OCI-LY7 (cell line): Measurements from ENCODE around the gene PPAT. TPM values are rescaled to one million over a fixed set of nuclear protein-coding genes. Genes with fewer than 3 reads are reported as not detected.

Experiments
- Bru-seq: library from RNA; stranded (reverse); fragments of 400-500 nt; gene quantifications from one replicate; lab custom pipeline; 2021; lab: Mats Ljungman, UMichigan
- BruChase-seq, 2 experiments: library from RNA; stranded (reverse); fragments of 400-500 nt; gene quantifications; one replicate each; lab custom pipeline; 2021; lab: Mats Ljungman, UMichigan
- BruUV-seq: library from RNA; stranded (reverse); fragments of 400-500 nt; replicated peaks from 2 replicates; lab custom pipeline; 2021; lab: Mats Ljungman, UMichigan
- CTCF ChIA-PET: fragments of 300-600 bp; sonication (Branson Sonifier 250); formaldehyde crosslinking; loops from one replicate; lab custom pipeline; 2022; ENCODE audit warnings: antibody characterized with exemption; ENCODE audit not compliant: unreplicated experiment; lab: Charles Lee
- POLR2A ChIA-PET: fragments of 300-600 bp; sonication (Branson Sonifier 250); formaldehyde crosslinking; loops from one replicate; lab custom pipeline; 2022; ENCODE audit warnings: antibody characterized with exemption; lab: Charles Lee
- DNase-seq: peaks from one replicate; pipeline ENCODE4 v3.0.0-alpha.2; 2015; ENCODE audit warnings: low spot score
- H2AFZ ChIP-seq: fragments of 200-600 bp; sonication (generic), shearing (Covaris generic); 2 replicates; pipeline ENCODE4 v1.6.1; 2014; ENCODE audit warnings: mild to moderate bottlenecking, antibody characterized with exemption, low read length, moderate library complexity
- H3K27ac ChIP-seq: fragments of 200-600 bp; sonication (generic); 2 replicates; pipeline ENCODE4 v1.5.1; 2014; ENCODE audit warnings: mixed run types, low read depth, mild to moderate bottlenecking, moderate library complexity, low read length, inconsistent platforms; ENCODE audit not compliant: poor library complexity, severe bottlenecking
- H3K36me3 ChIP-seq: fragments of 200-600 bp; sonication (generic); 2 replicates; pipeline ENCODE4 v1.6.1; 2014; ENCODE audit warnings: mild to moderate bottlenecking, antibody characterized with exemption, low read length, moderate library complexity, mixed read lengths; ENCODE audit not compliant: insufficient read depth
- H3K4me1 ChIP-seq: fragments of 200-600 bp; sonication (generic); 2 replicates; pipeline ENCODE4 v1.5.1; 2014; ENCODE audit warnings: mild to moderate bottlenecking, low read length; ENCODE audit not compliant: insufficient read depth, poor library complexity, severe bottlenecking
- H3K4me2 ChIP-seq: fragments of 200-600 bp; sonication (generic); 2 replicates; pipeline ENCODE4 v1.6.1; 2014; ENCODE audit warnings: mild to moderate bottlenecking, low read length
- H3K4me3 ChIP-seq: fragments of 200-600 bp; sonication (generic); 2 replicates; pipeline ENCODE4 v1.5.1; 2014; ENCODE audit warnings: mild to moderate bottlenecking, low read depth, low read length; ENCODE audit not compliant: poor library complexity, severe bottlenecking
- H3K79me2 ChIP-seq: fragments of 200-600 bp; sonication (generic); 2 replicates; pipeline ENCODE4 v1.6.1; 2016; ENCODE audit warnings: low read depth, mild to moderate bottlenecking, low read length, moderate library complexity, mixed read lengths; ENCODE audit not compliant: insufficient read depth
- H3K9me2 ChIP-seq: fragments of 200-600 bp; sonication (generic); 2 replicates; pipeline ENCODE4 v1.6.1; 2016; ENCODE audit warnings: mild to moderate bottlenecking, low read length, mixed read lengths; ENCODE audit not compliant: insufficient read depth
- H3K9me3 ChIP-seq: fragments of 200-600 bp; sonication (generic); 2 replicates; pipeline ENCODE4 v1.6.1; 2014; ENCODE audit warnings: mild to moderate bottlenecking, mixed run types, low read length, mixed read lengths
- H4K20me1 ChIP-seq: fragments of 200-600 bp; sonication (generic); 2 replicates; pipeline ENCODE4 v1.6.1; 2014; ENCODE audit warnings: mild to moderate bottlenecking, antibody characterized with exemption, low read length, moderate library complexity, mixed read lengths; ENCODE audit not compliant: insufficient read depth
- CTCF ChIP-seq: fragments of 200-600 bp; sonication (generic); conservative IDR thresholded peaks from 2 replicates; pipeline ENCODE4 v1.5.1; 2014; ENCODE audit warnings: mild to moderate bottlenecking, antibody characterized with exemption, low read length, moderate library complexity, mixed read lengths
- EZH2phosphoT487 ChIP-seq: fragments of 200-600 bp; sonication (generic); IDR thresholded peaks from 2 replicates; pipeline ENCODE4 v1.6.1; 2018; ENCODE audit warnings: low read depth, borderline replicate concordance, mild to moderate bottlenecking, mixed run types, antibody characterized with exemption, low read length, moderate library complexity, mixed read lengths
- intact Hi-C: fragments of 100-400 bp; cut with micrococcal nuclease; formaldehyde crosslinking; loops from one replicate; pipeline ENCODE4 v1.10.0; 2022; ENCODE audit not compliant: unreplicated experiment
- long read RNA-seq: library from polyadenylated mRNA; stranded (forward); transcript quantifications from one replicate; pipeline ENCODE4 v2.0.0, GENCODE V29; 2022
- total RNA-seq, 2 experiments: library from RNA; depleted of rRNA in 1 of 2; stranded (reverse); fragments of >200 nt in 1 of 2; shearing (Covaris generic) in 1 of 2; gene quantifications; 2 replicates each; pipeline ENCODE4 v1.2.3, GENCODE V29; 2014 to 2022

The PPAT gene
- total RNA-seq (2014; rRNA removed; shearing (Covaris generic)) = 35.8 and 47.2 TPM in 2 replicates
- 48.2 and 54.3 TPM in 2 replicates for total RNA-seq (2022)
- Bru-seq, nascent RNA = percentile 92 among the genes with signal in this experiment
- BruChase-seq, experiment 1, labeled RNA remaining after a 6-hour chase = percentile 80 among the genes with signal in this experiment
- BruChase-seq, experiment 2, labeled RNA remaining after a 2-hour chase = percentile 92 among the genes with signal in this experiment
- long read RNA-seq, full-length matches to known transcripts = 130 of 147 reads
- long read RNA-seq, partial matches to known transcripts = 10 of 147 reads
- long read RNA-seq, other reads (novel, unspliced or antisense) = 7 of 147 reads

GRCh38 chr4:56435140-56435926 is at the start of gene PPAT:
Gene PPAT (minus strand): TSS chr4:56435615. CDS start chr4:56435477, 138 bp downstream.
- DNase-seq = peak; percentile 98
- Histone ChIP-seq H3K9me3 (no peaks in the 10 kb centered on the region), H3K4me3 (peak within 1 kb of the TSS; percentile 98), H2AFZ (peak within 1 kb of the TSS; percentile 64; the same call in 1 of the 2 replicates), H3K4me1 (peaks cover 37% of the 10 kb centered on the region), H3K9me2 (no peaks in the 10 kb centered on the region), H3K79me2 (peaks cover 91% of the 10 kb centered on the region), H3K4me2 (peak within 1 kb of the TSS; percentile 76), H3K27ac (peak within 1 kb of the TSS; percentile 76), H3K36me3 (peaks cover 46% of the 10 kb centered on the region), H4K20me1 (peaks cover 49% of the 10 kb centered on the region)
- ChIA-PET CTCF (interaction anchor here (0.6 to 1.4 kb wide), 4 partner anchors 10 to 543 kb away, joined by 3 to 6 read pairs (median 4); partner anchors contain the start of genes AASDH and POLR2B), POLR2A (interaction anchor here (0.8 to 5.7 kb wide), 22 partner anchors 9 to 1040 kb away, joined by 3 to 52 read pairs (median 5); partner anchors contain the start of genes AASDH, CEP135, NOA1 and SRP72)
- no TSS peak for BruUV-seq
- intact Hi-C loops = loop anchor here (1.0 to 10.0 kb wide), 6 partner anchors 48 to 1041 kb away; partner anchors contain the start of genes AASDH, NOA1, POLR2B and TMEM165
- no peak for TF ChIP-seq EZH2phosphoT487
- TF ChIP-seq CTCF = no peak

- no peak overlapping the region for H3K27ac ChIP-seq
- H3K9me3 ChIP-seq = no peaks in the 10 kb centered on the region
- peaks cover 17% of the 10 kb centered on the region; the same call in 1 of the 2 replicates for H3K79me2 ChIP-seq
- peaks cover 12% of the 10 kb centered on the region for H3K4me1 ChIP-seq
- no peak for DNase-seq
- no peaks in the 10 kb centered on the region for H3K9me2 ChIP-seq
- intact Hi-C loops = no loop called here
- TF ChIP-seq EZH2phosphoT487 = no peak
- TF ChIP-seq CTCF = no peak
- H3K4me2 ChIP-seq = no peak overlapping the region
- no peak overlapping the region for H2AFZ ChIP-seq
- H3K36me3 ChIP-seq = peaks cover 93% of the 10 kb centered on the region
- BruUV-seq = no TSS peak
- H4K20me1 ChIP-seq = peaks cover under 1% of the 10 kb centered on the region; the same call in 1 of the 2 replicates
- ChIA-PET POLR2A (interaction anchor here (0.7 to 1.8 kb wide), 4 partner anchors 9 to 75 kb away, joined by 3 to 5 read pairs (median 4); no protein-coding TSS in a partner anchor), CTCF (no interaction called here)
- H3K4me3 ChIP-seq = no peak overlapping the region
These were observed 45.3 kb upstream of the PPAT start for GRCh38 chr4:56480691-56481090.
